Measurements from ENCODE around the gene PSMB7. TPM values are rescaled to one million over a fixed set of nuclear protein-coding genes. Genes with fewer than 3 reads are reported as not detected.

The PSMB7 gene
- total and polyA plus RNA-seq, 2 of the 8 experiments (the other 6 are each of a cell fraction or from before 2014, with no cell fraction given) = 222 to 357 TPM

DNA sequence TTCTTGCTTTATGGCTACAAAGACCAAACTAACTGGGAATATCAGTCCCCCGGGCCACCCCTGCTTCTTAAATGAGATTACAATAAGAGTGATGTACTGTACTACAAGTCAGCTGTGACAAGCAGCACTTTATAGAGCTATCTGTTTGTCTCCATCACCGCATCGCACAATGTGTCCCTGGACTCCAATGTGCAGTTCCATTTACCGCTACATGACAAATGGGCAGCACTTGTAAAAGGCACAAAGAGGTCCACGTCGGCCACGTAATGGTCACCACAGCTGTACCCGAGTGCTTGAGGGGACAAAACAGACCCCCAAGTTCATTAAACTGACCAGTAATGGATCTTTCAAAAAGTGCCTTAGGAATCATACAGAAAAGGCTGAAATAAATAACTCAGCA lies 54.1 kb downstream of the PSMB7 start:
- no peak overlapping the region for H2BK20ac ChIP-seq (ENCODE audit: low read length)
- no peak overlapping the region for H3K56ac ChIP-seq (replicated peaks; ENCODE audit: insufficient read length, low read depth, low read length)
- H2AK5ac ChIP-seq (ENCODE audit: low read depth, low read length) = no peak overlapping the region
- no peak overlapping the region for H2BK12ac ChIP-seq (ENCODE audit: low read depth, low read length)
- no peak overlapping the region for H3K23ac ChIP-seq (ENCODE audit: insufficient read length)
- no peak overlapping the region for H4K91ac ChIP-seq (replicated peaks; ENCODE audit: insufficient read length, low read length)
- peaks cover 9 to 30% of the 10 kb centered on the region in 2 experiments for H4K20me1 ChIP-seq (replicated peaks in 1 of 2; ENCODE audit: control insufficient read depth in 1 of 2, insufficient read depth in 2 of 2, low read length in 2 of 2)
- no peak overlapping the region for H4K8ac ChIP-seq (ENCODE audit: extremely low read depth, insufficient read depth, low read length)
- H3K36me3 ChIP-seq (ENCODE audit: control insufficient read depth in 2 of 4, insufficient read depth in 4 of 4, low read length in 3 of 4) = no peaks in the 10 kb centered on the region
- no peak overlapping the region for H2BK15ac ChIP-seq (ENCODE audit: low read length)
- no peak overlapping the region for H3K4ac ChIP-seq (replicated peaks; ENCODE audit: insufficient read length, low read depth, low read length)
- H3K14ac ChIP-seq (ENCODE audit: insufficient read length) = no peak overlapping the region
- H3K27me3 ChIP-seq (replicated peaks in 1 of 4; ENCODE audit: control insufficient read depth in 3 of 4, extremely low read depth in 1 of 4, insufficient read depth in 3 of 4, low read length in 3 of 4) = no peaks in the 10 kb centered on the region
- H3K27ac ChIP-seq (ENCODE audit: low read depth, low read length) = no peak overlapping the region
- no peak for DNase-seq (ENCODE audit: low read depth in 1 of 2, low spot score in 2 of 2)
- H2BK120ac ChIP-seq (replicated peaks; ENCODE audit: low read depth, low read length) = no peak overlapping the region
- no peak overlapping the region for H3K4me3 ChIP-seq (ENCODE audit: extremely low read depth in 1 of 4, insufficient read depth in 2 of 4, low read depth in 3 of 4, low read length in 4 of 4)
- TF ChIP-seq SIN3A (conservative IDR thresholded peaks at IDR 0.05 in 1 of 2, IDR thresholded peaks at IDR 0.05 in 1 of 2; ENCODE audit: low read depth in 1 of 2, low read length in 2 of 2) = no peak
- TF ChIP-seq PHF8 (conservative IDR thresholded peaks at IDR 0.05; ENCODE audit: low read depth, low read length) = no peak
- no peak for TF ChIP-seq CTBP2 (IDR thresholded peaks at IDR 0.05; ENCODE audit: borderline replicate concordance, insufficient read depth, insufficient read length, low read length)
- no peak for TF ChIP-seq EZH2 (IDR thresholded peaks at IDR 0.05; ENCODE audit: low read depth, low read length, severe bottlenecking)
- TF ChIP-seq RNF2 (IDR thresholded peaks at IDR 0.05; ENCODE audit: borderline replicate concordance, low read depth, low read length, missing control alignments, poor library complexity, severe bottlenecking) = no peak
- WGBS, 2 experiments (ENCODE audit: extremely low coverage in 1 of 2, insufficient coverage in 1 of 2, insufficient read length in 1 of 2, insufficient replicate concordance in 2 of 2, low coverage in 1 of 2, low lambda C conversion rate in 2 of 2, missing lambda C conversion rate in 1 of 2) = 94% methylated on average over 8 of the region's 8 CpGs; no CpG with 5 or more reads in 1 of the 2 experiments
- H3K9me3 ChIP-seq (ENCODE audit: insufficient read depth in 2 of 2, low read depth in 1 of 2, low read length in 1 of 2) = no peaks in the 10 kb centered on the region
- H3K79me2 ChIP-seq (ENCODE audit: control insufficient read depth in 1 of 2, insufficient read depth in 2 of 2, low read length in 2 of 2) = peaks cover 3 to 83% of the 10 kb centered on the region in 2 experiments; a peak in 3 of 4 replicates
- H3K4me2 ChIP-seq (ENCODE audit: insufficient read depth in 1 of 2, low read depth in 2 of 2, low read length in 2 of 2) = no peak overlapping the region
- no peak overlapping the region for H3K18ac ChIP-seq (ENCODE audit: extremely low read depth, low read length)
- H3K23me2 ChIP-seq (ENCODE audit: low read depth, low read length) = no peaks in the 10 kb centered on the region
- H4K5ac ChIP-seq (ENCODE audit: insufficient read length, low read depth, low read length) = no peak overlapping the region
- no peak overlapping the region for H2AFZ ChIP-seq (ENCODE audit: low read length)
- ChIA-PET CTCF (ENCODE audit: partially characterized antibody) (interaction anchor here (0.8 to 2.8 kb wide), 10 partner anchors 8 to 239 kb away, joined by 3 to 15 read pairs (median 4); no protein-coding TSS in a partner anchor), POLR2A (ENCODE audit: partially characterized antibody) (interaction anchor here (1.2 kb wide), 1 partner anchor 13 kb away, joined by 3 read pairs; no protein-coding TSS in a partner anchor)
- H3K4me1 ChIP-seq (replicated peaks in 1 of 4; ENCODE audit: control insufficient read depth in 3 of 4, insufficient read depth in 4 of 4, low read length in 3 of 4) = no peaks in the 10 kb centered on the region
- H3K9ac ChIP-seq (replicated peaks in 1 of 4; ENCODE audit: extremely low read depth in 1 of 4, low read depth in 3 of 4, low read length in 3 of 4) = no peak overlapping the region
- no peak for FAIRE-seq
- H2BK5ac ChIP-seq (ENCODE audit: low read depth, low read length) = no peak overlapping the region
- H3K79me1 ChIP-seq (ENCODE audit: low read depth, low read length) = peaks cover 18% of the 10 kb centered on the region

Data from H1 (cell line).